HCT116 (cell line): ENCODE measurements around the gene TMEM212. TPM values are rescaled to one million over a fixed set of nuclear protein-coding genes. Genes with fewer than 3 reads are reported as not detected.

Experiments
- ATF3 ChIP-seq: IDR thresholded peaks from 2 replicates; pipeline ENCODE4 v1.6.1; 2012
- CBX3 ChIP-seq: IDR thresholded peaks from 2 replicates; pipeline ENCODE4 v1.6.1; 2012; ENCODE audit warnings: low read depth
- EZH2 ChIP-seq: fragments of 200-600 bp; sonication (generic); IDR thresholded peaks from 2 replicates; pipeline ENCODE4 v1.6.1; 2017; ENCODE audit warnings: antibody characterized with exemption, mixed run types
- EZH2phosphoT487 ChIP-seq: fragments of 200-600 bp; IDR thresholded peaks from 2 replicates; pipeline ENCODE4 v1.6.1; 2018; ENCODE audit warnings: antibody characterized with exemption, borderline replicate concordance
- FOSL1 ChIP-seq: IDR thresholded peaks from 2 replicates; pipeline ENCODE4 v1.6.1; 2012; ENCODE audit warnings: low read depth
- MAX ChIP-seq: IDR thresholded peaks from 2 replicates; pipeline ENCODE4 v1.6.1; 2012
- POLR2AphosphoS5 ChIP-seq: IDR thresholded peaks from 2 replicates; pipeline ENCODE4 v1.6.1; 2011; ENCODE audit warnings: mild to moderate bottlenecking, low read depth, low read length, moderate library complexity
- SIN3A ChIP-seq: IDR thresholded peaks from 2 replicates; pipeline ENCODE4 v1.6.1; 2012; ENCODE audit warnings: low read depth
- SP1 ChIP-seq: IDR thresholded peaks from 2 replicates; pipeline ENCODE4 v1.6.1; 2012; ENCODE audit warnings: low read depth
- YY1 ChIP-seq: IDR thresholded peaks from 2 replicates; pipeline ENCODE4 v1.6.1; 2011; ENCODE audit warnings: low read length, low read depth, moderate library complexity, mild to moderate bottlenecking; ENCODE audit not compliant: insufficient replicate concordance; ENCODE audit errors: extremely low read depth
- ZBTB33 ChIP-seq: IDR thresholded peaks from 2 replicates; pipeline ENCODE4 v1.6.1; 2011; ENCODE audit warnings: mild to moderate bottlenecking, low read length, moderate library complexity; ENCODE audit not compliant: insufficient replicate concordance; ENCODE audit errors: extremely low read depth
- ZFX ChIP-seq: fragments of 450-650 bp; IDR thresholded peaks from 2 replicates; pipeline ENCODE4 v1.6.1; 2017
- total RNA-seq: library from RNA; stranded (reverse); gene quantifications from one replicate; pipeline ENCODE4 v1.2.1, GENCODE V29; 2021; ENCODE audit not compliant: unreplicated experiment

The TMEM212 gene
- total RNA-seq, 1 experiment from 2014 or later = not detected

- TF ChIP-seq SIN3A = no peak
- no peak for TF ChIP-seq POLR2AphosphoS5
- no peak for TF ChIP-seq FOSL1
- TF ChIP-seq ATF3 = no peak
- no peak for TF ChIP-seq SP1
- TF ChIP-seq YY1 = no peak
- TF ChIP-seq MAX = no peak
- no peak for TF ChIP-seq ZFX
- TF ChIP-seq ZBTB33 = no peak
- no peak for TF ChIP-seq CBX3
- no peak for TF ChIP-seq EZH2
- no peak for TF ChIP-seq EZH2phosphoT487
- TF ChIP-seq, all 23 proteins: peak for 0
Measured at GRCh38 chr3:171908731-171909130, 65.6 kb downstream of the TMEM212 start (continued).

Other genes with a start within 250 kb of the TMEM212 start
- gene PLD1, start 32.9 kb upstream of the TMEM212 start, total RNA-seq = 8.4 TPM
- 45.7 TPM for gene FNDC3B, start 196.2 kb downstream of the TMEM212 start, total RNA-seq